GM12878 (cell line): ENCODE measurements around the gene COL6A3.

Experiments used
- RCOR1 ChIP-seq: conservative IDR thresholded peaks from 2 replicates; pipeline ENCODE4 v1.6.1; 2012; ENCODE audit warnings: low read depth, low read length, improper control_type of control experiment
- RFX5 ChIP-seq: IDR thresholded peaks from 2 replicates; pipeline ENCODE4 v1.6.1; 2011; ENCODE audit warnings: low read depth, low read length, improper control_type of control experiment
- TAF1 ChIP-seq: IDR thresholded peaks from 2 replicates; pipeline ENCODE4 v1.6.1; 2011; ENCODE audit warnings: mild to moderate bottlenecking, low read depth, low read length, borderline replicate concordance
- TF ChIP-seq, protein P1 (sequence below), 3 experiments: IDR thresholded peaks in 2 of 3; conservative IDR thresholded peaks in 1 of 3; 2 replicates each; pipeline ENCODE4 v1.5.1; 2011; ENCODE audit warnings: low read depth in 3 of 3, low read length in 3 of 3, mild to moderate bottlenecking in 3 of 3, control low read depth in 2 of 3, moderate library complexity in 2 of 3, inconsistent platforms in 1 of 3, mixed read lengths in 1 of 3; ENCODE audit not compliant: control insufficient read depth in 2 of 3, insufficient read depth in 1 of 3; ENCODE audit errors: extremely low read depth in 1 of 3

DNA sequence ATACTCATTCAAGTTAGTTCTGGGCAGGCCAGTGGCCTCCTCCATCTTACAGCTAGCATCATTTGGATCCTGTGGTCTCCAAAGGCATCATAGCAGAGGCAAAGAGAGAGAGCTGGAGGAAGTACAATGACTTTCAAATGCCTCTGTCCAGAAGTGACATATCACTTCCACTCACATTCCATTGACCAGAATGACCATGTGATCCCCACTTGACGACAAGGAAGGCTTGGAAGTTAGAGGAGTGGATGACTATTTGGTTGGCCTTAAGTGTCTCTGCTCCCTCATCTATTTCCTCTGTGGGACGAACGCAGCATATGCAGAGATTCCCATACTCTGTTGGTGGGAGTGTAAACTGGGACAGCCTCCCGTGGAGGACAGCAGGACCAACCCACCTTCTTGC, 45.3 kb upstream of the COL6A3 start:
- TF ChIP-seq RFX5 (no peak), TAF1 (no peak), RCOR1 (no peak)
- TF ChIP-seq, protein P1, sequence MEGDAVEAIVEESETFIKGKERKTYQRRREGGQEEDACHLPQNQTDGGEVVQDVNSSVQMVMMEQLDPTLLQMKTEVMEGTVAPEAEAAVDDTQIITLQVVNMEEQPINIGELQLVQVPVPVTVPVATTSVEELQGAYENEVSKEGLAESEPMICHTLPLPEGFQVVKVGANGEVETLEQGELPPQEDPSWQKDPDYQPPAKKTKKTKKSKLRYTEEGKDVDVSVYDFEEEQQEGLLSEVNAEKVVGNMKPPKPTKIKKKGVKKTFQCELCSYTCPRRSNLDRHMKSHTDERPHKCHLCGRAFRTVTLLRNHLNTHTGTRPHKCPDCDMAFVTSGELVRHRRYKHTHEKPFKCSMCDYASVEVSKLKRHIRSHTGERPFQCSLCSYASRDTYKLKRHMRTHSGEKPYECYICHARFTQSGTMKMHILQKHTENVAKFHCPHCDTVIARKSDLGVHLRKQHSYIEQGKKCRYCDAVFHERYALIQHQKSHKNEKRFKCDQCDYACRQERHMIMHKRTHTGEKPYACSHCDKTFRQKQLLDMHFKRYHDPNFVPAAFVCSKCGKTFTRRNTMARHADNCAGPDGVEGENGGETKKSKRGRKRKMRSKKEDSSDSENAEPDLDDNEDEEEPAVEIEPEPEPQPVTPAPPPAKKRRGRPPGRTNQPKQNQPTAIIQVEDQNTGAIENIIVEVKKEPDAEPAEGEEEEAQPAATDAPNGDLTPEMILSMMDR (IDR thresholded peaks at IDR 0.05 in 2 of 3, conservative IDR thresholded peaks at IDR 0.05 in 1 of 3; ENCODE audit: control insufficient read depth in 2 of 3, extremely low read depth in 1 of 3, insufficient read depth in 1 of 3, low read depth in 3 of 3, low read length in 3 of 3), result no peak
